ENCODE data around the gene MAP3K2. TPM values are rescaled to one million over a fixed set of nuclear protein-coding genes. Genes with fewer than 3 reads are reported as not detected.

The MAP3K2 gene
- total RNA-seq, 1 donor from 2014 or later, result 27.9 TPM

DNA sequence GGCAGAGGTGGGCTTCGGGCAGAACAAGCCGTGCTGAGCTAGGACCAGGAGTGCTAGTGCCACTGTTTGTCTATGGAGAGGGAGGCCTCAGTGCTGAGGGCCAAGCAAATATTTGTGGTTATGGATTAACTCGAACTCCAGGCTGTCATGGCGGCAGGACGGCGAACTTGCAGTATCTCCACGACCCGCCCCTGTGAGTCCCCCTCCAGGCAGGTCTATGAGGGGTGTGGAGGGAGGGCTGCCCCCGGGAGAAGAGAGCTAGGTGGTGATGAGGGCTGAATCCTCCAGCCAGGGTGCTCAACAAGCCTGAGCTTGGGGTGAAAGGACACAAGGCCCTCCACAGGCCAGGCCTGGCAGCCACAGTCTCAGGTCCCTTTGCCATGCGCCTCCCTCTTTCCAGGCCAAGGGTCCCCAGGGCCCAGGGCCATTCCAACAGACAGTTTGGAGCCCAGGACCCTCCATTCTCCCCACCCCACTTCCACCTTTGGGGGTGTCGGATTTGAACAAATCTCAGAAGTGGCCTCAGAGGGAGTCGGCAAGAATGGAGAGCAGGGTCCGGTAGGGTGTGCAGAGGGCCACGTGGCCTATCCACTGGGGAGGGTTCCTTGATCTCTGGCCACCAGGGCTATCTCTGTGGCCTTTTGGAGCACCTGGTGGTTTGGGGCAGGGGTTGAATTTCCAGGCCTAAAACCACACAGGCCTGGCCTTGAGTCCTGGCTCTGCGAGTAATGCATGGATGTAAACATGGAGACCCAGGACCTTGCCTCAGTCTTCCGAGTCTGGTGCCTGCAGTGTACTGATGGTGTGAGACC lies 30.7 kb upstream of the MAP3K2 start, which contains the start of gene PROC:
Gene PROC (plus strand): TSS at position 128 of the 812 bp plus-strand sequence. CDS start 1,516 bp downstream, outside the sequence.
- Histone ChIP-seq H3K4me3 (ENCODE audit: low read depth, low read length) (no peak within 1 kb of the TSS), H3K36me3 (ENCODE audit: control insufficient read depth, insufficient read depth, low read length) (no peaks in the 10 kb centered on the region), H3K27me3 (ENCODE audit: control insufficient read depth, insufficient read depth, low read length) (peaks cover 5% of the 10 kb centered on the region)
- TF ChIP-seq, protein P1, sequence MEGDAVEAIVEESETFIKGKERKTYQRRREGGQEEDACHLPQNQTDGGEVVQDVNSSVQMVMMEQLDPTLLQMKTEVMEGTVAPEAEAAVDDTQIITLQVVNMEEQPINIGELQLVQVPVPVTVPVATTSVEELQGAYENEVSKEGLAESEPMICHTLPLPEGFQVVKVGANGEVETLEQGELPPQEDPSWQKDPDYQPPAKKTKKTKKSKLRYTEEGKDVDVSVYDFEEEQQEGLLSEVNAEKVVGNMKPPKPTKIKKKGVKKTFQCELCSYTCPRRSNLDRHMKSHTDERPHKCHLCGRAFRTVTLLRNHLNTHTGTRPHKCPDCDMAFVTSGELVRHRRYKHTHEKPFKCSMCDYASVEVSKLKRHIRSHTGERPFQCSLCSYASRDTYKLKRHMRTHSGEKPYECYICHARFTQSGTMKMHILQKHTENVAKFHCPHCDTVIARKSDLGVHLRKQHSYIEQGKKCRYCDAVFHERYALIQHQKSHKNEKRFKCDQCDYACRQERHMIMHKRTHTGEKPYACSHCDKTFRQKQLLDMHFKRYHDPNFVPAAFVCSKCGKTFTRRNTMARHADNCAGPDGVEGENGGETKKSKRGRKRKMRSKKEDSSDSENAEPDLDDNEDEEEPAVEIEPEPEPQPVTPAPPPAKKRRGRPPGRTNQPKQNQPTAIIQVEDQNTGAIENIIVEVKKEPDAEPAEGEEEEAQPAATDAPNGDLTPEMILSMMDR (IDR thresholded peaks at IDR 0.05; ENCODE audit: insufficient read depth, low read length, severe bottlenecking), result no peak
- FAIRE-seq (no peak), DNase-seq (ENCODE audit: low read depth) (no peak)

DNA sequence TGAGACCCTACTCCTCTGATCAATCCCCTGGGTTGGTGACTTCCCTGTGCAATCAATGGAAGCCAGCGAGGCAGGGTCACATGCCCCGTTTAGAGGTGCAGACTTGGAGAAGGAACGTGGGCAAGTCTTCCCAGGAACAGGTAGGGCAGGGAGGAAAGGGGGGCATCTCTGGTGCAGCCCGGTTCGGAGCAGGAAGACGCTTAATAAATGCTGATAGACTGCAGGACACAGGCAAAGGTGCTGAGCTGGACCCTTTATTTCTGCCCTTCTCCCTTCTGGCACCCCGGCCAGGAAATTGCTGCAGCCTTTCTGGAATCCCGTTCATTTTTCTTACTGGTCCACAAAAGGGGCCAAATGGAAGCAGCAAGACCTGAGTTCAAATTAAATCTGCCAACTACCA lies 29.6 kb upstream of the MAP3K2 start:
- TF ChIP-seq, protein P1 (IDR thresholded peaks at IDR 0.05; ENCODE audit: insufficient read depth, low read length, severe bottlenecking), result no peak
- DNase-seq (ENCODE audit: low read depth), result no peak
- Histone ChIP-seq H3K27me3 (ENCODE audit: control insufficient read depth, insufficient read depth, low read length) (peaks cover 1% of the 10 kb centered on the region), H3K36me3 (ENCODE audit: control insufficient read depth, insufficient read depth, low read length) (no peaks in the 10 kb centered on the region), H3K4me3 (ENCODE audit: low read depth, low read length) (no peak overlapping the region)
- FAIRE-seq, result no peak

DNA sequence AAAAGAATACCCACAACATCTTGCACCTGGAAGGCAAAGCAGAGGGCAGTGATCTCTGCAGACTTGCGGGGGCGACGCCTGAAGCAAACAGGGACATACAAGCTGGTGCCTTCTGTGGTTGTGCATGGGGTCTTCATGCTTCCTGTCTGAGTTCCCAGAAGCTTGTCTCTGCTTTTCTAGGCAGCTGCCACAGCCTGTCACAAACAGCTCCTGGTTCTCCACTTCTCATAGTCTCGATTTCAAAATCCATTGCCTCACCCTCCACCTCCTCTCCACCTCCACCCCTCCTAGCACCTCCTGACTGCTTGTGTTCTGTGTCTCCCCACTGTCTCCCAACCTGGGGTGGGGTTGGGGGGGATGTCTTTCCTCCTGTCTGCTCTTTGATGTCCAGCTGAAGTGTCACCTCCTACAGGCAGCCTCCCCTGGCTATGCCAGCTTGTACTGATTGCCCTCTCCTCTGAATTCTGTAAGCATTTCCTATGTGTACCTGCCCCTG lies 28.8 kb upstream of the MAP3K2 start:
- H3K36me3 ChIP-seq (ENCODE audit: control insufficient read depth, insufficient read depth, low read length), result no peaks in the 10 kb centered on the region
- peak; percentile 67 for DNase-seq (ENCODE audit: low read depth)
- no peak for FAIRE-seq
- no peaks in the 10 kb centered on the region for H3K27me3 ChIP-seq (ENCODE audit: control insufficient read depth, insufficient read depth, low read length)
- TF ChIP-seq, protein P1 (IDR thresholded peaks at IDR 0.05; ENCODE audit: insufficient read depth, low read length, severe bottlenecking), result no peak
- H3K4me3 ChIP-seq (ENCODE audit: low read depth, low read length), result peak overlapping the region; percentile 33

DNA sequence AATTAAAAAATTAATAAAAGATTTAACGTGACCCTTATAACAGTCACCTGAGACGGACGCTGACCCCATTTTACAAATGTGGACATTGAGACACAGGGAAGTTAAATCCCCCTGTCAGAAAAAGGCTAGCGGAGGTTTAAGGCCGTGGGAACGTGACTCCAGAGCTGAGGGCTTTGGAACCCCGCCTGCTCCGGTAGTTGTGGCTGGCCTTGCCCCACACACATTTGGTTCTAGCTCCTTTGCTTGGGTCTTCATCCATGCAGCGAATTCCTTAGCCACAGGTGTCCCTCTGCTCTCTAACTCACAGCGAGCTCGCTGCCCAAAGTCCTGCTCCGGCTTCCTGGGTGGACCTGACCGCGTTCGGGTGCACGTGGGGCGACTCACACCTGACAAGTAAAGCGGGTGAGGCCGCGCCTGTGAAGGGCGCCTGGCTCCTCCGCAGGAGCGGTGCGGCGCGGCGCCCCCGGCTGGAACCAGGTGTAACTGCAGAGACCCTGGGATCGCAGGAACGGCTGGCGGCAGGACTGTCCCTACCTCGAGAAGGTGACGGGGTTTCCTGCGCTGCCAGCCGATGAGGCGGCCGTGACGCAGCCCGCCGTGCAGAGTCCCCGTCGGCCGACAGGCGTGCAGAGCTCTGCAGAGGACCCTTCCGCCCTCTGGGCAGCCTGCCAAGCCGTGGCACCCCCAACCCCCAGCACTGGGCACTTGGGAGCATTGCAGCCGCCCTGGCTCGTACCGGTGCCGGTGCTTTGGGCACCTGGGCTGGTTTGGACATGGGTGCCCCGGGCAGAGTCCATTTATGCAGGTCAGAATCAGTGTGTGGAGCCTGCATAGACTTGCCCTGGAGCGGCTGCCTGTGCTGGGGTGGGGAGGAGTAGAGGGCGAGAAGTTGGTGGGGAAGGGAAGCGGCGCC lies 28.1 kb upstream of the MAP3K2 start:
- H3K27me3 ChIP-seq (ENCODE audit: control insufficient read depth, insufficient read depth, low read length), result no peaks in the 10 kb centered on the region
- DNase-seq (ENCODE audit: low read depth), result peak; percentile 74
- FAIRE-seq, result no peak
- peak overlapping the region; percentile 33 for H3K4me3 ChIP-seq (ENCODE audit: low read depth, low read length)
- H3K36me3 ChIP-seq (ENCODE audit: control insufficient read depth, insufficient read depth, low read length), result no peaks in the 10 kb centered on the region
- TF ChIP-seq, protein P1 (IDR thresholded peaks at IDR 0.05; ENCODE audit: insufficient read depth, low read length, severe bottlenecking), result peak; percentile 80

DNA sequence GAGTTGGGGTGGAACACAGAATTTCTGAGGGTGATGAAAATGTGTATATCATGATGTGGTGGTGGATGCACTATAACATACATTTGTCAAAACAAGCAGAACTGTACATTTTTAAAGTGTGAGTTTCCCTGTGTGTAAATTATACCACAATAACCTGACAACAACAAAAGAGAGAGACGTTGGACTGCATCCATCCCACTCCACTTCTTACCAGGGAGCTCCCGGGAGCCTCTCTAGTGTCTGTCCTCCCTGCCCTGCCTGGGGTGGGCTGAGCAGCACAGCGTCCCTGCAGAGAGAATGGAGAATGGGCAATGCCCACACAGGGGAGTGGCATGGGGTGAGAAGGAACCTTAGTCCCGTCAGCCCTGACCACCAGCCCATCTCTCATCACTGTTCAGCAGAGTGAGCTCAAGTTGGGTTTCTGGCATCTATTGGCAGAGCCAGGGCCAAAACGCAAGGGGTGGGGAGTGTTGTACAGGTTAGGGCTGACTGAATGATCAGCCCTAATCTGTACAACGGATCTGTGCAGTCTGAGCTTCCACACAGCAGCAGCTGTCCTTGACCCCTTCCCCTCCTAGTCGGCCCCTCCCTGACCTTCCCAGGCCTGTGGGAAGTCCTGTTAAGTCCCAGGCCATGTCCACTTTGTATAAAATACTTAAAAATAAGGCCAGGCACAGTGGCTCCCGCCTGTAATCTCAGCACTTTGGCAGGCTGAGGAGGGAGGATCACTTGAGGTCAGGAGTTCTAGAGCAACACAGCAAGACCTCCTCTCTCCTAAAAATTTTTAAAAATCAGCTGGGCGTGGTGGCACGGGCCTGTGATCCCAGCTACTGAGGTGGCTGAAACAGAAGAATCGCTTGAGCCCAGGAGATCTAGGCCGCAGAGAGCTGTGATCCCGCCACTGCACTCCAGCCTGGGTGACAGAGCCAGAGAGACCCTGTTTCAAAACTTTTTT lies 27.1 kb upstream of the MAP3K2 start:
- Histone ChIP-seq H3K36me3 (ENCODE audit: control insufficient read depth, insufficient read depth, low read length) (no peaks in the 10 kb centered on the region), H3K27me3 (ENCODE audit: control insufficient read depth, insufficient read depth, low read length) (no peaks in the 10 kb centered on the region), H3K4me3 (ENCODE audit: low read depth, low read length) (no peak overlapping the region)
- TF ChIP-seq, protein P1 (IDR thresholded peaks at IDR 0.05; ENCODE audit: insufficient read depth, low read length, severe bottlenecking), result no peak
- DNase-seq (ENCODE audit: low read depth) (no peak), FAIRE-seq (no peak)

All from bronchial epithelial cell (primary cell).